HepG2 (cell line): Measurements from ENCODE around the gene ZNHIT1. TPM values are rescaled to one million over a fixed set of nuclear protein-coding genes. Genes with fewer than 3 reads are reported as not detected.

Source experiments
- ADNP ChIP-seq: sonication (generic); formaldehyde crosslinking; IDR thresholded peaks from 2 replicates; pipeline ENCODE4 v1.4.0; 2020; ENCODE audit warnings: missing genetic modification reagents
- CREBL2 ChIP-seq: sonication (generic); formaldehyde crosslinking; IDR thresholded peaks from 2 replicates; pipeline ENCODE4 v1.8.1; 2023; ENCODE audit warnings: missing genetic modification reagents, mild to moderate bottlenecking, borderline replicate concordance
- FOXK2 ChIP-seq: fragments of 450-650 bp; IDR thresholded peaks from 2 replicates; pipeline ENCODE4 v1.6.1; 2016
- HMG20B ChIP-seq: conservative IDR thresholded peaks from 2 replicates; pipeline ENCODE4 v1.6.1; 2016; ENCODE audit warnings: missing genetic modification reagents, missing compliant biosample characterization
- HNF4G ChIP-seq, 2 experiments: sonication (generic) in 1 of 2; formaldehyde crosslinking in 1 of 2; IDR thresholded peaks; 2 replicates each; pipeline versions ENCODE4 v1.4.0 to v1.6.1; 2011 to 2020; ENCODE audit warnings: borderline replicate concordance in 2 of 2, low read depth in 2 of 2, mild to moderate bottlenecking in 2 of 2, low read length in 1 of 2, missing genetic modification reagents in 1 of 2, moderate library complexity in 1 of 2
- HOXD1 ChIP-seq: sonication (generic); formaldehyde crosslinking; IDR thresholded peaks from 2 replicates; pipeline ENCODE4 v1.5.0; 2020; ENCODE audit warnings: missing genetic modification reagents
- JARID2 ChIP-seq: sonication (generic); formaldehyde crosslinking; IDR thresholded peaks from 2 replicates; pipeline ENCODE4 v1.8.1; 2023; ENCODE audit warnings: missing genetic modification reagents, inconsistent platforms; ENCODE audit not compliant: insufficient replicate concordance
- PRMT3 ChIP-seq: sonication (generic); formaldehyde crosslinking; IDR thresholded peaks from 2 replicates; pipeline ENCODE4 v1.8.1; 2022; ENCODE audit warnings: low read depth, mild to moderate bottlenecking, moderate library complexity, missing genetic modification reagents, borderline replicate concordance
- SALL1 ChIP-seq: sonication (generic); formaldehyde crosslinking; IDR thresholded peaks from 2 replicates; pipeline ENCODE4 v1.8.0; 2022; ENCODE audit warnings: mild to moderate bottlenecking, missing genetic modification reagents
- SMAD3 ChIP-seq: sonication (generic); formaldehyde crosslinking; IDR thresholded peaks from 2 replicates; pipeline ENCODE4 v1.4.0; 2020; ENCODE audit warnings: missing genetic modification reagents
- ZBTB3 ChIP-seq: sonication (generic); formaldehyde crosslinking; IDR thresholded peaks from 2 replicates; pipeline ENCODE4 v1.4.0; 2020; ENCODE audit warnings: low read depth, mild to moderate bottlenecking, moderate library complexity, missing genetic modification reagents, borderline replicate concordance
- ZNF20 ChIP-seq: sonication (generic); formaldehyde crosslinking; IDR thresholded peaks from 2 replicates; pipeline ENCODE4 v1.4.0; 2020; ENCODE audit warnings: mild to moderate bottlenecking, moderate library complexity, missing genetic modification reagents
- ZNF264 ChIP-seq: sonication (generic); formaldehyde crosslinking; IDR thresholded peaks from 2 replicates; pipeline ENCODE4 v1.4.0; 2020; ENCODE audit warnings: missing genetic modification reagents
- ZNF318 ChIP-seq: sonication (generic); formaldehyde crosslinking; IDR thresholded peaks from 2 replicates; pipeline ENCODE4 v1.4.0; 2020; ENCODE audit warnings: mild to moderate bottlenecking, missing genetic modification reagents
- ZNF354B ChIP-seq: sonication (generic); formaldehyde crosslinking; IDR thresholded peaks from 2 replicates; pipeline ENCODE4 v1.8.0; 2022; ENCODE audit warnings: mild to moderate bottlenecking, missing genetic modification reagents
- ZNF850 ChIP-seq: sonication (generic); formaldehyde crosslinking; conservative IDR thresholded peaks from 2 replicates; pipeline ENCODE4 v1.9.0; 2021; ENCODE audit warnings: mild to moderate bottlenecking, missing genetic modification reagents
- ZZZ3 ChIP-seq: sonication (generic); formaldehyde crosslinking; IDR thresholded peaks from 2 replicates; pipeline ENCODE4 v1.4.0; 2020; ENCODE audit warnings: missing genetic modification reagents, mild to moderate bottlenecking, borderline replicate concordance
- polyA plus RNA-seq, 8 experiments: library from polyadenylated mRNA; depleted of rRNA in 3 of 8; stranded (reverse) in 7 of 8; unstranded in 1 of 8; fragments of >200 nt; fragmentation: Illumina TruSeq in 4 of 8; extraction: Trizol in 4 of 8; gene quantifications; 2 replicates each; pipeline versions ENCODE4 v1.2.1 to v1.2.3, GENCODE V29; 2011 to 2016; ENCODE audit warnings: low read depth in 4 of 8, missing spikeins in 1 of 8, mixed read lengths in 1 of 8; ENCODE audit not compliant: insufficient read depth in 1 of 8
- total RNA-seq, 5 experiments: library from RNA; depleted of rRNA; stranded (reverse); fragments of >200 nt; fragmentation: Illumina TruSeq; extraction: Trizol; gene quantifications; 2 replicates each; pipeline ENCODE4 v1.2.3, GENCODE V29; 2016; ENCODE audit warnings: low read depth in 1 of 5
- TF ChIP-seq, protein P1 (sequence below): sonication (generic); formaldehyde crosslinking; IDR thresholded peaks from 2 replicates; pipeline ENCODE4 v1.9.0; 2021; ENCODE audit warnings: missing genetic modification reagents, borderline replicate concordance
- TF ChIP-seq, protein P2 (sequence below): sonication (generic); formaldehyde crosslinking; IDR thresholded peaks from 2 replicates; pipeline ENCODE4 v1.8.1; 2022; ENCODE audit warnings: mild to moderate bottlenecking, missing genetic modification reagents

ZNHIT1 gene
- total and polyA plus RNA-seq, 2 of the 13 experiments (the other 11 are each of a cell fraction or from before 2014, with no cell fraction given) = 32.5 to 64.5 TPM

DNA sequence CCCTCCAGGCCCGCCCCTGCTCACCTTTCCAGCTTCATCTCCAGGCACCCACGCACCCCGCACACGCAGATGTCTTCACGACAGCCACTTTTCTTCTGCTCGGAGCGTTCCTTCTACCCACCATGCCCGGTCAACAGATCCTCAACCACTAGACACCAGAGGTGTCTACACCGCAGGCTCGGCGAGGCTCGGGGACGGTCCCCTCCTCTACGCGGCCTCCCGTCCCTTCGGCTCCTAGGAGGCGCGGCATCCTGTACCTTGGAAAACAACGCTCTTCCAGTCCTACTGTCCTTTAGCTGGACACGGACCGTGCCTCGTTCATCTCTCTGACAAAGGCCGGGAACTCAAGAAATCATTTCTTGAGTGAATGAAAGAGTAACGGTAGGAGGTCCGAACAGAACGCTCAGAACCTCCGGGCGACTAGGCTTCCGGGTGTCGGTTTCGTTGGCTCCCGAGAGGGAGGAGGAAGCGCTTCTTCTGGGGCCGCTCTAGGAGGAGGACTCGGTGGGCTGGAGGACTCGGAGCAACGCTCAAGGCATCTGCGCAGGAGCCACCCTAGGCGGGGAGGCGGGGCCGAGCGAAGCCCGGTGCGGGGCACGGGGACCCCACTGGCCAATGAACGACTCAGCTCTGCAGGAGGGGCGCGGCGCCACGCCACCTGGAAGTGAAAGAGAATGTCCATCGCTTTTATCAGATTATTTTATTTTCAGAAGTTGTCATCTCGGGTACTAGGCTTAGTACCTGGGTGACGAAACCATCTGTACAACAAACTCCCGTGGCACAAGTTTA lies 34.1 kb downstream of the ZNHIT1 start (continued):
- no peak for TF ChIP-seq ZNF318 (CRISPR knock-in tag)
- TF ChIP-seq HMG20B (CRISPR knock-in tag) = no peak
- no peak for TF ChIP-seq ZNF264 (CRISPR knock-in tag)
- TF ChIP-seq CREBL2 (CRISPR knock-in tag) = no peak
- TF ChIP-seq ZZZ3 = no peak; the same call in 1 of the 2 replicates
- TF ChIP-seq, protein P1, sequence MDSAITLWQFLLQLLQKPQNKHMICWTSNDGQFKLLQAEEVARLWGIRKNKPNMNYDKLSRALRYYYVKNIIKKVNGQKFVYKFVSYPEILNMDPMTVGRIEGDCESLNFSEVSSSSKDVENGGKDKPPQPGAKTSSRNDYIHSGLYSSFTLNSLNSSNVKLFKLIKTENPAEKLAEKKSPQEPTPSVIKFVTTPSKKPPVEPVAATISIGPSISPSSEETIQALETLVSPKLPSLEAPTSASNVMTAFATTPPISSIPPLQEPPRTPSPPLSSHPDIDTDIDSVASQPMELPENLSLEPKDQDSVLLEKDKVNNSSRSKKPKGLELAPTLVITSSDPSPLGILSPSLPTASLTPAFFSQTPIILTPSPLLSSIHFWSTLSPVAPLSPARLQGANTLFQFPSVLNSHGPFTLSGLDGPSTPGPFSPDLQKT (CRISPR knock-in tag) = no peak
- no peak; the same call in none of the 2 replicates for TF ChIP-seq SALL1 (CRISPR knock-in tag)
- no peak for TF ChIP-seq ZBTB3 (CRISPR knock-in tag)
- no peak for TF ChIP-seq SMAD3 (CRISPR knock-in tag)
- TF ChIP-seq PRMT3 = no peak
- TF ChIP-seq ZNF20 (CRISPR knock-in tag) = no peak
- peak; percentile 52 for TF ChIP-seq JARID2 (CRISPR knock-in tag)
- TF ChIP-seq HOXD1 (CRISPR knock-in tag) = no peak
- no peak for TF ChIP-seq ZNF354B (CRISPR knock-in tag)
- TF ChIP-seq, protein P2, sequence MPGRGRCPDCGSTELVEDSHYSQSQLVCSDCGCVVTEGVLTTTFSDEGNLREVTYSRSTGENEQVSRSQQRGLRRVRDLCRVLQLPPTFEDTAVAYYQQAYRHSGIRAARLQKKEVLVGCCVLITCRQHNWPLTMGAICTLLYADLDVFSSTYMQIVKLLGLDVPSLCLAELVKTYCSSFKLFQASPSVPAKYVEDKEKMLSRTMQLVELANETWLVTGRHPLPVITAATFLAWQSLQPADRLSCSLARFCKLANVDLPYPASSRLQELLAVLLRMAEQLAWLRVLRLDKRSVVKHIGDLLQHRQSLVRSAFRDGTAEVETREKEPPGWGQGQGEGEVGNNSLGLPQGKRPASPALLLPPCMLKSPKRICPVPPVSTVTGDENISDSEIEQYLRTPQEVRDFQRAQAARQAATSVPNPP (CRISPR knock-in tag) = no peak
- TF ChIP-seq ADNP (CRISPR knock-in tag) = no peak
- no peak for TF ChIP-seq ZNF850 (CRISPR knock-in tag)
- TF ChIP-seq FOXK2 = no peak
- no peak for TF ChIP-seq HNF4G (IDR thresholded peaks at IDR 0.05; ENCODE audit: borderline replicate concordance, low read depth, low read length)
- peak; percentile 47; the same call in 1 of the 2 replicates for TF ChIP-seq HNF4G (CRISPR knock-in tag; IDR thresholded peaks at IDR 0.05; ENCODE audit: borderline replicate concordance, low read depth)
